Esophagus squamous epithelium (tissue), 5 donors: ENCODE data around the gene OR2T35. TPM values are rescaled to one million over a fixed set of nuclear protein-coding genes. Genes with fewer than 3 reads are reported as not detected.

Source experiments
- DNase-seq: peaks from one replicate; lab custom pipeline; 2025; lab: John Stamatoyannopoulos, UW
- H3K27ac ChIP-seq, 4 donors: fragments of 200-600 bp; sonication (generic); one replicate each; pipeline ENCODE4 v1.5.1; 2016 to 2019; ENCODE audit warnings: mild to moderate bottlenecking in 1 of 4
- H3K27me3 ChIP-seq, 4 donors: fragments of 200-600 bp; sonication (generic); 1 replicate in 3 of 4; 2 replicates in 1 of 4; pipeline versions ENCODE4 v1.5.1 to v1.6.0; 2017 to 2021; ENCODE audit warnings: antibody characterized with exemption in 1 of 4
- H3K36me3 ChIP-seq, 3 donors: fragments of 200-600 bp; sonication (generic); one replicate each; pipeline ENCODE4 v1.5.1; 2016 to 2019
- H3K4me1 ChIP-seq, 3 donors: fragments of 200-600 bp; sonication (generic); one replicate each; pipeline ENCODE4 v1.5.1; 2017 to 2019
- H3K4me3 ChIP-seq, 4 donors: fragments of 200-600 bp; sonication (generic); 1 replicate in 3 of 4; 2 replicates in 1 of 4; pipeline ENCODE4 v1.5.1; 2016 to 2019; ENCODE audit warnings: mild to moderate bottlenecking in 2 of 4, moderate library complexity in 1 of 4
- H3K9me3 ChIP-seq, 3 donors: fragments of 200-600 bp; sonication (generic); one replicate each; pipeline ENCODE4 v1.5.1; 2016 to 2019
- CTCF ChIP-seq, 6 experiments: fragments of 450-650 bp in 4 of 6; fragments of 200-600 bp in 2 of 6; sonication (generic) in 2 of 6; IDR thresholded peaks; one replicate each; pipeline ENCODE4 v1.5.1; 2016 to 2019; ENCODE audit warnings: antibody characterized with exemption in 6 of 6, mild to moderate bottlenecking in 4 of 6, moderate library complexity in 4 of 6
- POLR2A ChIP-seq, 4 donors: fragments of 450-650 bp; IDR thresholded peaks; one replicate each; pipeline ENCODE4 v1.6.1; 2017; ENCODE audit warnings: antibody characterized with exemption in 4 of 4, mild to moderate bottlenecking in 4 of 4, moderate library complexity in 3 of 4
- WGBS, 2 donors: methylation state at CpG; one replicate each; pipeline ENCODE4 v1.1.5; 2018; 5-methylcytosine and 5-hydroxymethylcytosine counted together
- intact Hi-C: fragments of 100-400 bp; cut with DNase I; formaldehyde crosslinking; loops from one replicate; pipeline ENCODE4 v1.15.0; 2022
- small RNA-seq, 4 donors: library from RNA; depleted of rRNA; stranded (forward); fragments of <200 nt; gene quantifications; one replicate each; pipeline ENCODE3, GENCODE V24; 2016
- total RNA-seq, 4 donors: library from RNA; depleted of rRNA; stranded (reverse); fragments of >200 nt; gene quantifications; one replicate each; pipeline ENCODE4 v1.1.0, GENCODE V29; 2016
- donor health status: DM: yes; HTN: yes; CAD: no.

Gene OR2T35
- total RNA-seq, 4 donors from 2014 or later: not detected

- Histone ChIP-seq H3K9me3 (no peaks in the 10 kb centered on the region), H3K4me1 (no peaks in the 10 kb centered on the region), H3K27ac (no peak overlapping the region), H3K27me3 (no peaks in the 10 kb centered on the region), H3K36me3 (no peaks in the 10 kb centered on the region), H3K4me3 (no peak overlapping the region)
- TF ChIP-seq CTCF (IDR thresholded peaks at IDR 0.05) (no peak), POLR2A (IDR thresholded peaks at IDR 0.05) (no peak)
- WGBS, 2 donors: 85 to 88% methylated on average over 5 of the region's 5 CpGs
- intact Hi-C loops: no loop called here
- no peak for DNase-seq
Observed at GRCh38 chr1:248593226-248593625, 51.9 kb downstream of the OR2T35 start.

- no peaks in the 10 kb centered on the region for H3K36me3 ChIP-seq
- H3K27me3 ChIP-seq: no peaks in the 10 kb centered on the region
- H3K4me1 ChIP-seq: no peaks in the 10 kb centered on the region
- H3K9me3 ChIP-seq: no peaks in the 10 kb centered on the region
- no peak for DNase-seq
- H3K4me3 ChIP-seq: no peak overlapping the region
- H3K27ac ChIP-seq: no peak overlapping the region
- intact Hi-C loops: no loop called here
- WGBS, 2 donors: 50 to 65% methylated on average over 1 of the region's 1 CpG
- TF ChIP-seq CTCF (IDR thresholded peaks at IDR 0.05): no peak
- no peak for TF ChIP-seq POLR2A (IDR thresholded peaks at IDR 0.05)
Observed at GRCh38 chr1:248592655-248593054, 52.4 kb downstream of the OR2T35 start.

GRCh38 chr1:248590055-248590454 lies 55.0 kb downstream of the OR2T35 start:
- WGBS, 2 donors: 85 to 91% methylated on average over 17 of the region's 17 CpGs
- no peaks in the 10 kb centered on the region for H3K36me3 ChIP-seq
- DNase-seq: no peak

GRCh38 chr1:248589334-248589733 lies 55.7 kb downstream of the OR2T35 start:
- Histone ChIP-seq H3K27me3 (no peaks in the 10 kb centered on the region), H3K4me3 (no peak overlapping the region), H3K36me3 (no peaks in the 10 kb centered on the region), H3K4me1 (no peaks in the 10 kb centered on the region), H3K9me3 (no peaks in the 10 kb centered on the region), H3K27ac (no peak overlapping the region)
- intact Hi-C loops: no loop called here
- TF ChIP-seq POLR2A (IDR thresholded peaks at IDR 0.05): no peak
- no peak for TF ChIP-seq CTCF (IDR thresholded peaks at IDR 0.05)
- no peak for DNase-seq
- WGBS, 2 donors: 83 to 89% methylated on average over 3 of the region's 3 CpGs

More at GRCh38 chr1:248590055-248590454, 55.0 kb downstream of the OR2T35 start:
- Histone ChIP-seq H3K4me3 (no peak overlapping the region), H3K9me3 (no peaks in the 10 kb centered on the region), H3K27ac (no peak overlapping the region), H3K27me3 (no peaks in the 10 kb centered on the region), H3K4me1 (no peaks in the 10 kb centered on the region)
- TF ChIP-seq POLR2A (IDR thresholded peaks at IDR 0.05): no peak
- no peak for TF ChIP-seq CTCF (IDR thresholded peaks at IDR 0.05)
- intact Hi-C loops: no loop called here

Small RNAs within 50 kb of the gene (small RNA-seq; reads per million reads assigned to genes)
- 0 reads per million in 4 donors for gene RF00019

Other genes with a start within 250 kb of the OR2T35 start
- gene OR2T1, start 242.2 kb downstream of the OR2T35 start, total RNA-seq: not detected
- not detected for gene OR2T2, start 199.6 kb downstream of the OR2T35 start, total RNA-seq
- gene OR2T3, start 171.9 kb downstream of the OR2T35 start, total RNA-seq: not detected
- not detected for gene OR2T5, start 156.7 kb downstream of the OR2T35 start, total RNA-seq
- gene OR2G6, start 137.2 kb downstream of the OR2T35 start, total RNA-seq: not detected
- gene OR2T29, start 82.5 kb downstream of the OR2T35 start, total RNA-seq: not detected
- not detected for gene OR2T34, start 70.5 kb downstream of the OR2T35 start, total RNA-seq
- gene OR2T10, start 47.6 kb downstream of the OR2T35 start, total RNA-seq: not detected
- not detected for gene OR2T11, start 10.2 kb downstream of the OR2T35 start, total RNA-seq
- not detected for gene OR2T27, start 10.2 kb upstream of the OR2T35 start, total RNA-seq
- not detected for gene OR14I1, start 57.5 kb upstream of the OR2T35 start, total RNA-seq
- gene LYPD8, start 110.5 kb upstream of the OR2T35 start, total RNA-seq: not detected
- gene SH3BP5L, start 180.6 kb upstream of the OR2T35 start, total RNA-seq: 10 to 100 TPM; 19.2 to 23.1 (median 21.9) TPM
- 10 to 100 TPM; 22.3 to 25.8 (median 24.0) TPM for gene ZNF672, start 192.9 kb upstream of the OR2T35 start, total RNA-seq
- 10 to 100 TPM; 35.7 to 67.9 (median 40.7) TPM for gene ZNF692, start 213.8 kb upstream of the OR2T35 start, total RNA-seq